NB4 (cell line): Measurements from ENCODE around the gene ADSS1.

Experiments
- DNase-seq: peaks from one replicate; pipeline ENCODE4 v3.0.0; 2010; ENCODE audit warnings: low read depth
- H3K4me3 ChIP-seq: one replicate; pipeline ENCODE4 v1.5.1; 2011; ENCODE audit warnings: mild to moderate bottlenecking, low read depth, low read length, moderate library complexity
- MAX ChIP-seq: IDR thresholded peaks from 2 replicates; pipeline ENCODE4 v1.6.1; 2011; ENCODE audit warnings: low read depth, low read length
- MYC ChIP-seq: IDR thresholded peaks from 2 replicates; pipeline ENCODE4 v1.6.1; 2011; ENCODE audit warnings: low read depth, low read length
- POLR2A ChIP-seq: IDR thresholded peaks from 2 replicates; pipeline ENCODE4 v1.6.1; 2011; ENCODE audit warnings: mild to moderate bottlenecking; ENCODE audit not compliant: insufficient read length; ENCODE audit errors: extremely low read depth
- TF ChIP-seq, protein P1 (sequence below): IDR thresholded peaks from one replicate; pipeline ENCODE4 v1.5.1; 2012; ENCODE audit warnings: low read depth, low read length

ADSS1 gene

GRCh38 chr14:104788873-104789663, 65.0 kb downstream of the ADSS1 start:
- no peak overlapping the region for H3K4me3 ChIP-seq
- no peak for DNase-seq
- TF ChIP-seq POLR2A: no peak
- no peak for TF ChIP-seq MYC
- TF ChIP-seq, protein P1, sequence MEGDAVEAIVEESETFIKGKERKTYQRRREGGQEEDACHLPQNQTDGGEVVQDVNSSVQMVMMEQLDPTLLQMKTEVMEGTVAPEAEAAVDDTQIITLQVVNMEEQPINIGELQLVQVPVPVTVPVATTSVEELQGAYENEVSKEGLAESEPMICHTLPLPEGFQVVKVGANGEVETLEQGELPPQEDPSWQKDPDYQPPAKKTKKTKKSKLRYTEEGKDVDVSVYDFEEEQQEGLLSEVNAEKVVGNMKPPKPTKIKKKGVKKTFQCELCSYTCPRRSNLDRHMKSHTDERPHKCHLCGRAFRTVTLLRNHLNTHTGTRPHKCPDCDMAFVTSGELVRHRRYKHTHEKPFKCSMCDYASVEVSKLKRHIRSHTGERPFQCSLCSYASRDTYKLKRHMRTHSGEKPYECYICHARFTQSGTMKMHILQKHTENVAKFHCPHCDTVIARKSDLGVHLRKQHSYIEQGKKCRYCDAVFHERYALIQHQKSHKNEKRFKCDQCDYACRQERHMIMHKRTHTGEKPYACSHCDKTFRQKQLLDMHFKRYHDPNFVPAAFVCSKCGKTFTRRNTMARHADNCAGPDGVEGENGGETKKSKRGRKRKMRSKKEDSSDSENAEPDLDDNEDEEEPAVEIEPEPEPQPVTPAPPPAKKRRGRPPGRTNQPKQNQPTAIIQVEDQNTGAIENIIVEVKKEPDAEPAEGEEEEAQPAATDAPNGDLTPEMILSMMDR: no peak
- no peak for TF ChIP-seq MAX

- no peak overlapping the region for H3K4me3 ChIP-seq
- no peak for DNase-seq
- TF ChIP-seq, protein P1: no peak
- TF ChIP-seq MAX (no peak), POLR2A (no peak), MYC (no peak)
Observed at GRCh38 chr14:104789752-104790743, 66.0 kb downstream of the ADSS1 start.

DNA sequence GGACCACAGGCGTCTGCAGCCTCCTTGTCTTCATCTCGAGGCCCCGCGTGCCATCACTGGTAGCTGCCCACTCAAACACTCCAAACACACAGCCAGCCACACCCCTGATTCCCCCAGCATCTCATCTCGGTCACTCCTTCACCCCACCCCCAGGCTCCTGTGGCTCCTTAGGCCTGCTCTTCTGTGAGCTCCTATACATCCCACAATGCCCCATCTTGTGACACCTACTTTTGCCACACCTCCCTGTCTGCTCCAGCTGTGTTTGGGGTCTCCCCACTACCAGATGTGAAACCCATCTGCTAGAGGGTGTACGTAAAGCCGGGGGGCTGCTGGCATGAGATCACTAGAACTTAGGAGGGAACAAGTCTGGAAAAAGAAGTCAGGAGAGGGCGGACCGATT, 67.4 kb downstream of the ADSS1 start:
- TF ChIP-seq, protein P1: no peak
- TF ChIP-seq MAX (no peak), POLR2A (no peak), MYC (no peak)
- DNase-seq: no peak
- H3K4me3 ChIP-seq: no peak overlapping the region

DNA sequence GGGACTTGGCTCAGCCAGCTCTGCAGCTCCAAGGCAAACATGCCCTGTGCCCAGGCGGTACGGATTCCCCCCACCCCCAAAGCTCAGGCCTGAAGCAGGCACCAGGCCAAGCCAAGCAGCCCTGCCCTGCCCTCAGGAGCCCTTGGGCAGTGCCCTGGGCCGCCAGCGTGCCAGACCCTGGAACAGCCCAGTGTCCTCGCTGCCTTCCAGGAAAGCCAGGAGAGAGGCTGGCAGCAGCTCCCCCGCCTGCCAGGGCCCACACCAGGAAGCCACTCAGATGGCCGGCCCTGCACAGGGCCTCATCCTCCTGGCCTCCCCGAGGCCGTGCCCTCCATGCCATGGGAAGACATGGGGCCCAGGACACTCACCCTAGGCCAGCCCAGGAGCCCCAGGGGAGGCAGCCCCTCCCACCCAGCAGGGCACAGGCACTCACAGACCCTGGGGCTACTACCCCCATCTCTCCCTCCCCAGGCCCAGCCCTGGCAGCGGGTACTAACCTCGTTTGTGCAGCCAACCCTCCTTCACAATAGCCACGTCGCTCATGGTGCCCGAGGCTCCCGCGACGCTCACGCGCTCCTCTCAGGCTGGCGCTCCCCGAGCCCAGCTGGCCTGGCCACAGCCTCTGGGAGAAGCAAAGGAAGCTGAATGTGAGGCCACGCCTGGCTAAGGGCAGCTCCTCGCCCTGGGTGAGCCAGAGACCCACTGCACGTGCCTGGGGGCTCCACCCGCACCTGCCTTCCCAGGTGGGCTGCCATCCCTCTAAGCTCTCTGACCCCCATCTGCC, 68.3 kb downstream of the ADSS1 start:
- H3K4me3 ChIP-seq: no peak overlapping the region
- TF ChIP-seq, protein P1: no peak
- no peak for TF ChIP-seq MAX
- no peak for TF ChIP-seq POLR2A
- no peak for TF ChIP-seq MYC
- no peak for DNase-seq
